Measurements from ENCODE around the gene SYTL1. TPM values are rescaled to one million over a fixed set of nuclear protein-coding genes. Genes with fewer than 3 reads are reported as not detected.
A peak's percentile ranks its signal among the peaks of the same experiment; 100 is the strongest.

SYTL1 gene, protein sequence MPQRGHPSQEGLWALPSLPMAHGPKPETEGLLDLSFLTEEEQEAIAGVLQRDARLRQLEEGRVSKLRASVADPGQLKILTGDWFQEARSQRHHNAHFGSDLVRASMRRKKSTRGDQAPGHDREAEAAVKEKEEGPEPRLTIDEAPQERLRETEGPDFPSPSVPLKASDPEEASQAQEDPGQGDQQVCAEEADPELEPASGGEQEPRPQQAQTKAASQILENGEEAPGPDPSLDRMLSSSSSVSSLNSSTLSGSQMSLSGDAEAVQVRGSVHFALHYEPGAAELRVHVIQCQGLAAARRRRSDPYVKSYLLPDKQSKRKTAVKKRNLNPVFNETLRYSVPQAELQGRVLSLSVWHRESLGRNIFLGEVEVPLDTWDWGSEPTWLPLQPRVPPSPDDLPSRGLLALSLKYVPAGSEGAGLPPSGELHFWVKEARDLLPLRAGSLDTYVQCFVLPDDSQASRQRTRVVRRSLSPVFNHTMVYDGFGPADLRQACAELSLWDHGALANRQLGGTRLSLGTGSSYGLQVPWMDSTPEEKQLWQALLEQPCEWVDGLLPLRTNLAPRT
- polyA plus RNA-seq (2014; cell fraction: cytosol; rRNA removed), result 0.56 and 0.86 TPM in 2 replicates
- 2.0 and 5.2 TPM in 2 replicates for polyA plus RNA-seq (2014; cell fraction: nucleus; rRNA removed)

DNA sequence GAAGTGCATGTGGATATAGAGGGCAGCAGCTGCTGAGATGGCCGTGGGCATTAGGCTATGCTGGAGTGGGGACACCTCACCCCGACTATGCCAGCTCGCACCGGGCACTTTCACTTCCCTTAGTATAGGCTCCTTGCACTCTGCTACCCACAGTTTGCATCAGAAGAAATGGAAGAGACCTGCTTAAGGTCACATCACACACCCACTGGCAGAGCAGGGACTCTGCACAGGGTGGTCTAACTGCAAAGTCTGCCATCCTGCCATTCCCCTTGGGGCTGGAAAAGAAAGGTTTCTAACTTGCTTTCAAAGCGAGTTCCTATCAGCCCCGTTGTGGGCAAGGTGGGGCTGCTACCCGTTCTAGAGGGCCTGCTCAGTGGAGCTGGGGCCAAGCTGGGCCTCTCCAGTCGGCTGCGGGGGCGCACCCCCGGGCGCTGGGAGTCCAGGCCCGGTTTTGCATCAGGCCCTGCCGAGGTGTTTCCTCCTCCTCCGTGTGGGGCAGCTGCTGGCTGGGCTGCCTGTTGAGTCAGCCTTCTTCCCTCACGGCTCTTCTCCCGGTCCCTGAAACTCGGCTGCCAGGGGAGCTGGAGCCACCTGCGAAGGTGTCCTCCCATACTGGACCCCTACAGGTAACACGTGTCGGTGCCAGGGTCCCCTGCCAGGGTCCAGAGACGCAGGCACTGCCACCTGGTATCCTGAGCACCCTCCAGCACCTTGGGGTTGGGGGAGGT, at the start of gene SYTL1:
Gene SYTL1, plus strand, starts transcription at position 498 of the 728 bp plus-strand sequence. CDS start 3,313 bp downstream, outside the sequence.
- peak; percentile 38 for DNase-seq (ENCODE audit: low spot score)

DNA sequence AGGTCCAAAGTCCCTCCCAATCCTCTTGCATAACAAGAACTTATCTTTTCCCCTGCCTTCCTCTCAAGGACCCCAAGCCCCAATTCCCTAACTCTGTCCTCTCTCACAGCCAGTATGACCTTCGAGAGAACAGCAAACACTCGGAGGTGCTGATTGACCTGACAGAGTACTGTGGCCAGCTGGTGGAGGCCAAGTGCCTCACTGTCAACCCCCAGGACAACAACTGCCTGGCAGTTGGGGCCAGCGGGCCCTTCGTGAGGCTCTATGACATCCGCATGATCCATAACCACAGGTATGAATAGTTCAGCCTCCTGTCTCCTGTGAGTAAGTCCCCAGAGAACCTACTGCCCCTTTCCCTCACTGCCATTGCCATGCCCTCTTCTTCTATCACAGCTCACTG, 49.7 kb upstream of the SYTL1 start:
- DNase-seq (ENCODE audit: low spot score), result no peak

DNA sequence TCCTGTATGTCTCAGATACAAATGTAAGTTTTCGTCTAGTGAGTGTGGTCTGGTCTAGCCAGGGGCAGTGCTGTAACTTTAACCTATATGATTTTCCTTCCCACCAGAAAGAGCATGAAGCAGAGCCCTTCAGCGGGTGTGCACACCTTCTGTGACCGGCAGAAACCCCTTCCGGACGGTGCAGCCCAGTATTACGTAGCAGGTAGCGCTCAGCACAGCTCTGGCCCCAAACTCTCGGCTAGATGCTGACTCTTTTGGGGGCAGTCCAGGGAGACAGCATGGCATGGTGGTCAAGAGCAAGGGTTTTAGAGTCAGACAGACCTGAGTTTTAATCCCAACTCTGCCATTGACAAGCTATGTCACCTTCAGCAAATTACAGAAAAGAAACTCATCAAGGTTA, 47.9 kb upstream of the SYTL1 start:
- no peak for DNase-seq (ENCODE audit: low spot score)

DNA sequence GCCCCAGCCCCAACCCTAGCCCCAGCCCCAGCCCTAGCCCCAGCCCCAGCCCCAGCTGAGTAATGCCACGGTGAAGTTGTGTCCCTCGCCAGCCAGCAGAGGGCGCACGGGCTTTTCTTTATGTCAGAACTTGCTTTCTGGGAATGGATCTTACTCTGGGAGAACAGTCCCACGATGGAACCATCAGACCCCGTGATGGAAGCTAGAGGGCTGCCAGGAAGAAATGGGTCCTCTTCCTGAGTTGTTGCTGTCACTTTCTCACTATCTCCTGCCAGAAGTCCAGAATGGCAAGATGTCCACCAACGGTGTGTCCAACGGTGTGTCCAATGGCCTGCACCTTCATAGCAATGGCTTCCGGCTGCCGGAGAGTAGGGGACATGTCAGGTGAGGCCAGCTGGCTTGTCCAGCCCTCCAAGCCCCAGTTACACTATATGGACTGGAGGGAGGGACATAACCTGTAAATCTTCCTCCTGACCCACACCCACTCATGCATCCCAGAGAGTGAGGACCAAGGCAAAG, 45.0 kb upstream of the SYTL1 start:
- peak; percentile 35 for DNase-seq (ENCODE audit: low spot score)

DNA sequence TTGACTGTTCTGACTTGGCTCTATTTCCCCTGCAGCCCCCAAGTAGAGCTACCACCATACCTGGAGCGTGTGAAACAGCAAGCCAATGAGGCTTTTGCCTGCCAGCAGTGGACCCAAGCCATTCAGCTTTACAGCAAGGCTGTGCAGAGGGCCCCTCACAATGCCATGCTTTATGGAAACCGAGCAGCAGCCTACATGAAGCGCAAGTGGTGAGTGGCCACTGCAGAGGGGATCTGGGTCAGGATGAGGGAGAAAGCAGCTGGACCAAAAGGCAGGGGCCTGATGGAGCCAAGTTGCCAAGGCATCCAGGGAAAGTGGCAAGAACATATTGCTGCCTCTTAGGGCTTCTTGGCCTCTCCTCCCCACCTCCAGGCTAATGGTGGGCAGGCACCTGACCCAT, 43.9 kb upstream of the SYTL1 start:
- DNase-seq (ENCODE audit: low spot score), result no peak

DNA sequence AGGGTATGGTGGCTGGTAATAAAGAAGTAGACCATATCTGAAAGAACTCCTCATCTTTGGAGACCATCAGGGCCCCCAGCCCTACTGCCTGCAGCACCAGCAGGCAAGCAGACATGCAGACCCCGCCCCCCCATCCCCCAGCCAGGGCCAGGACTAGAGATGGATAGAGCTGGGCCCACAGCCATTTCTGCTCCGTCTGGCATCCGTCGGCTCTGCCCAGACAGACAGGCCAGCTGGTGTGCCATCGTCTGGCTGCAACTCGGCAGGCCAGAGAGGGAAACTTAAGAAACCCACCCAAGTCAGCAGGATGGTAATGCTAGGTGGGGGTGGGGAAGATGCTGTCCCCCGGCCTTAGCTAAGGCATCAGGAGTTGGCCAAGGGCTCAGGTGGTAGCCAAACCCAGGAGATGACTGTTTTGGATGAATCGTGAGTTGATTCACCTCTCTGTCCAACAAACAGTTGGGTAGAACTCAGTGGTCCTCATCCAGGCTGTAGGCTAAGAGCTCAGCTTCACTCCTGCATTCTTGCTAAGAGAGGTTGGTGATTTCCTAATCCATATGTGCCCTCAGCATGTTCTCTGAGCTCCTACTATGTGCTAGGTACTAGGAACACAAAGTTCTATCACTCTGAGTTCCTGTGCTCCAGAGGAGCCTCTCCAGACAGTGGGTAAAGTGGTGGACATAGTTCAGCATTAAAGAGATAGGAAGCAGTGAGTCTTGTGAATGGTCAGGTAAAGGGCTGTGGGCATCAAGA, 43.0 kb upstream of the SYTL1 start:
- no peak for DNase-seq (ENCODE audit: low spot score)

DNA sequence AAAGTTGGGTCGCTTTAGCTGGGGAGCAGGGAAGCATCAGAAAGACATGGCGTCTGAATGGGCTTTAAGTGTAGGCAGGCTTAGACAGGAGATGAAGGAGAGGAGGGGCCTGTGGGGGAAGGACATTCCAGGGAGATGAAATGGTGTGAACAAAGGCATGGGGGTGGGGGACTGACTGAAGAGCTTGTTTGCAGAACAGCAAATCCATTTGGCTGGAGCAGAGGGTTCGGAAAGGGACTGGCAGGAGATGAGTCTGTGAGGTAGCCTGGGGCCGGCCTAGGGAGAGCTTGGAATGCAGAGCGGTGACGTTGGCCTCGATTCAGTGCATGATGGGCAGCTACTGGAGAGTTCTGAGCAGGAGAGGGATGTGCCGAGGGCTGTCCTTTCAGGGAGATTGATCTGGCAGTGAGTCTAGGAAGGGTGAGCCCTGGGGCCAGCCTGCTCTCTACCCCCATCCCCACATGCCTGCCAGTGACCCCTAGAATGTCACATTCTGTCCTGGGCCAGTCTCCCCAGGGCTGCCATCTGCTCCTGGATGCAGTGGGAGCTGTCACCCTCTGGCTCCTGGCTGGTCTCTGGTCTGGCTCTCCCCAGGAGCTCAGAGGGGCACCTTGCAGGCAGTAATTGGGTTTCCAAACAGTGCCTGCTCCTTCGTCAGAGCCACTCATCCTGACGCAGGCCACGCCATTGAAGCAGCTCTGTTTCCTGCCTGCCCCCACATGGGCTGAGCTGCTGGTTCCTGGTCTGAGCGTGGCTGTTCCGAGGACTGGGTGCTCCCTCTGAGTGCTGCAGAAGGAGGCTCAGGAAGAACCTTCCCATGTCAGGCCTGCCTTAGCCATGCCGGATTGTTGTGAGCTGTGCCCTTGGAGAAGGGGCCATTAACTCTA, 42.2 kb upstream of the SYTL1 start:
- peak; percentile 32 for DNase-seq (ENCODE audit: low spot score)

DNA sequence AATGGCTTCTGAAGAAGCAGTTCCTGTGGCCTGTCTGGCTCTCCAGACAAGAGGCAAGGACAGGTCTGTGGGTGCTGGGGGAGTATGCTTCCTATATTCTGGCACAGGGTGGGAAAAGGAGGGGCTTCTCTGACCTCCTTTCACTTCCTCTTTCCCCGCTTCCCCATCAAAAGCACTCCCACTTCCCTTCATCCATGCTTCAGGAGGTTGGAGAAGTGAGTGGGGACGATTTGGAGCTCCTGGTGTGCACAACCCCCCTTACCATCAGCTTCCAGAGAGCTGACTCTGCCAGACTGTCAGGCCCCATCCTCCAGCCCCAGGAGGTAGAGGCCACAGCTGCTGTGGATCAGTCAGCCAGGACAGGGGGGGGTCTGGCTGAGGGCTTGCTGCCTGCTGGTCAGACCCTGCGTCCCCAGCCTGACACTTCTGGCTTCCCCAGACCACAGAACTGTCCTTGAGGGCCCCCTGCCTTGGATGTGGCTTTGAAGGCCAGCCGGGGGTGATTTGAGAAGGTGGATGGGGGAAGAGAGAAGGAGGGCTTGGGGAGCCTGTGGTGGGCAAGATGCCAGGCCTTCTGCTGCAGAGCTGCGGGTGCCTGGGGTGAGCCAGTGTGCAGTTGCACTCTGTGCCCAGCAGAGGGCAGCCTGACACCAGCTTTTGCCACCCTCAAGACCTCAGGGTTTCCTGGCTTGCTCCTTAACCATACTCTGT, 41.3 kb upstream of the SYTL1 start:
- DNase-seq (ENCODE audit: low spot score), result peak; percentile 68

DNA sequence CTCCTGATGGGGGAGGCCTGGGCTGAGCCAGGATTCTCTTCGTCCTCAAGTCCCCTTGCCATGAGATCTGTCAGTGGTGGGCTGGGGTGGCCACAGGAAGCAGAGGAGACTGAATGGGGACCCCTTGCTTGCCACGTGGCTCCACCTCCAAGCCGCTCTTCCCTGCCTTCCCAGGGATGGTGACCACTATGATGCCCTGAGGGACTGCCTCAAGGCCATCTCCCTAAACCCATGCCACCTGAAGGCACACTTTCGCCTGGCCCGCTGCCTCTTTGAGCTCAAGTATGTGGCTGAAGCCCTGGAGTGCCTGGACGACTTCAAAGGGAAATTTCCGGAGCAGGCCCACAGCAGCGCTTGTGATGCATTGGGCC, 40.8 kb upstream of the SYTL1 start:
- no peak for DNase-seq (ENCODE audit: low spot score)

DNA sequence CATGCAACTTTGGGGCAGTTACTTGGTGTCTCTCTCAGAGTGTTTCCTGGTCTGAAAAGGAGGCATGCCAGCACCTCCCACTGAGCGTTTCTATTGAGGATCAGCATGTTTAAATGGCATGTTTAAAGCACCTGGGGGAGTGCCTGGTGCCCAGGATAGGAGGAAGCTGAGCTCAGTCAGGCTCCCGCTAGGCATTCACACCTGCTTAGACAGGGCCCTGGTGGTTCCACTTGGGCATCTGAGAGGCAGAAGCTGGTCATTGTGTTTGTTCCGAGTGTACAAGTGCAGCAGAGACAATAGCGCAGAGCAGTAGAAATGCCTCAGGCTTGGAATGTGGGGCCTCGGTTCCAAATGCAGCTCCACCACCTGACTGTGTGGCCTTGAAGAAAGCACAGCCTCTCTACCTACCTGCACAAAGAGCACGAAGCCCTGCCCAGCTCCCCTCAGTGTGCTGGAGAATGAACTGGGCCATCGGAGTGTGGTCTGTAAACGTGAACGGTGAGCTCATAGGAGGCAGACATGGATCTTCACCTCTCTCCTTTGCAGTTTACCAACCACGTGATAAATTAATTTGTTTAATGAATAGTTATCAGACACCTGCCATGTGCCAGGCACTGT, 40.1 kb upstream of the SYTL1 start:
- DNase-seq (ENCODE audit: low spot score), result no peak

DNA sequence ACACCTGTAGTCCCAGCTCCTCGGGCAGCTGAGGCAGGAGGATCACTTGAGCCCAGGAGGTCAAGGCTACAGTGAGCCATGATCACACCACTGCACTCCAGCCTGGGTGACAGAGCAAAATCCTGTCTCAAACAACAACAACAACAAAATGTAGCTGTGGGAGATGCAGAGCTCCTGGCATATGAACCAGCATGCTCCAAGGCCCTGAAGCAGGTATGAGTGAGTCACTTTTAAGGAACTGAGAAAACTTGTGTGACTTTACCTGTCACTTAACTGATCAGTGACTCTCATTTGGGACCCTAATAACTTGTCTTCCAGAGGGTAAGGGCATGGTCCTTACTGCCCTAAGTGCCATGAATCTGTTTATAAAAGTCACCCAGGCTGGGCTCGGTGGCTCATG, 39.2 kb upstream of the SYTL1 start:
- no peak for DNase-seq (ENCODE audit: low spot score)

DNA sequence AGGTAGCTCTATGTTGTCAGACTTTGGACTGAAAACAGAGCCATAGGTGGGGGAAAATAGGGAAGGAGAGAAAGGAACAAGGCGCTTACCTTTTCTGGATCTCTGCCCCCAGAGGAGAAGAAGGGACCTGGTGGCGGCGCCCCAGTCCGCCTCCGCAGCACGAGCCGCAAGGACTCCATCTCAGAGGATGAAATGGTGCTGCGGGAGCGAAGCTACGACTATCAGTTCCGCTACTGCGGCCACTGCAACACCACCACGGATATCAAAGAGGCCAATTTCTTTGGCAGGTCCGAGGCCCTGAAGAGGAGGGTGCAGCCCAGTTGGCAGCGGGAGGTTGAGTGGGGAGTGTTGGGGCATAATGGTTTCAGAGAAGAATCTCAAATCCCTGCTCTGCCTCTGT, 38.3 kb upstream of the SYTL1 start:
- DNase-seq (ENCODE audit: low spot score), result no peak

DNA sequence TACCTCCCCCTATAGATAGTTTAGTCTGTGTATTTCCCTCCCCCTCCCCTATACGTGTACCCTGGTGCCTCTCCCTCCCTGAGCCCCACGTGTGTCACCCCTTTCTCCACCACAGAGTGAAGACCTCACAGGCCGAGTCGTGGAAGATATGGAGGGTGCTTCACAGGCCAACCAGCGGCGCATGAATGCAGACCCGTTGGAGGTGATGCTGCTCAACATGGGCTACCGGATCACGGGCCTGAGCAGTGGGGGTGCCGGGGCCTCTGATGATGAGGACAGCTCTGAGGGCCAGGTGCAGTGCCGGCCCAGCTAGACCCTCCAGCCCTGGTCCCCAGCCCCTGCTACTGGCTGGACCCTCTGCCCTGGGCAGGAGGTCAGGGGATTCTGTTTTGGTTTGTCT, 35.8 kb upstream of the SYTL1 start:
- DNase-seq (ENCODE audit: low spot score), result no peak

DNA sequence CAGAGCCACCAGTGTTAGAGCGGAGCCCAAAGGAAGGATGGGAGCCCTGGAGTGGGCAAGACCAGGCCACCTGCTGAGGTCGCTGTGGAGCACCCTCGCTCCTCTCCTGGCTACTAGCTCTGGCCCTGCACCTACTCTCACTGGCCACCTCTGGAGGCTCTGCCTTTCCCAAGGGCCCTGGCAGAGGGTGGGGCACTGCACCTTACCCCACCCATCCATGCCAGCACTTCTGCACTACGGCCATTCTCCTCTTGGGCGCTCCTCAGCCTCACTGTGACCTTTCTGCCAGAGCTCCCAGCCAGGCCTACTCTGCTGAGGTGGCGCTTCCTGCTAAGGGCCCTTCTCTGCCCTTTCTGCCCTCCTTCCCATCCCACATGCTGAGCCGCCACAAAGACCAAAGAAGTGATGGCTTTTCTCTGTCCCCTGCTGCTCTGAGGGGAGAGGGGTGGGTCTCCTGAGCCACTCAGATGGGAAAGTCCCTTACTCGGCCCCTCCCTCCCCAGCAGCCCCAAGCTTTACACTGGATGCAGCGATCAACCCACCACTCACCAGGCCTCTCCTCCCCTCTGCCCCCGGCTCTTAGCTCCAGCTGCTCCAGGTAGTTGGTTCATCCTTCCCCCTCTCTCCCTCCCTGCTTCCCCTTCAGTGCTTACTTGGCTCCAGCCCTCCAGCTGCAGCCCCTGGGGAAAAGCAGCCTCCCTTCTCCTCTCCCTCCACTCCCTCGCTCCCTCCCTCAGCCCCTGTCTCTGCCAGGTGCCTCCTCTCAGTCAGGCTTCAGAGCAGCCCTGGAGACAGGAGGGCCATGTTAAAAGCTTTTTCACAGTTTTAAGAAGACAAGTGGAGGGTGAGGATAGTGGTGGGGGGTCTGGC, 34.7 kb upstream of the SYTL1 start:
- DNase-seq (ENCODE audit: low spot score), result peak; percentile 17

DNA sequence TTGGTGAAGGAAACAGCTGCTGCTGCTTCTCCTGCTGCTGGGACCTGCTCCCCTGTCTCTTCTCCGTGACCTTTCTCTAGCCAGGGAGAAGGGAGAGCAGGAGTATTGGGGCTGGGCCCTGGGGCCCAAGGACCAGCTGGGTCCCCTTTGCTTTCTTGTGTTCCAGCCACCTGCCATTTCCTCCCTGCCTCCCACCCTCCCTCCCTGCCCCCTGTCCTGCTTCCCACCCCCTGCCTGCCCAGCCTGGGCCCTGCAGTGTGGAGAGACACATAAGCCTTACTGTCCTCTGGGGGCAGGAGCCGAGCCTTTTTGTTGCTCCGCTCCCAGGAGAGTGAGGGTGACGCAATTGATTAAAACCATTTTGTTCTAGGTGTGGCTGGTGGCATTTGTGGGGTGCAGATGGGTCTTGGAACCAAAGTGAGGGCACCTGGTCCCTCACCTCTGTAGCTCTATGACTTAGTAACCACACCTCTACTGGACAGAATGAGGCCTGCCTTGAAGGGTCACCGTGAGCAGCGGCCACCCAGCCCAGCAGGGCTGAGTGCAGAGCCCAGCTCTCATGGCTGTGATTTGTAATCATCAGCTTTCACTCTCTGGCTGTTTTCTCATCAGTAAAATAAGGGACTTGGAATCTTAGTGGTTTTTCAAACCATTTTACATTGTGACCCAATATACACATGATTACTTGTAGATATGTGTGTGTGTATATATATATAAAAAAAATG, 33.8 kb upstream of the SYTL1 start:
- no peak for DNase-seq (ENCODE audit: low spot score)

DNA sequence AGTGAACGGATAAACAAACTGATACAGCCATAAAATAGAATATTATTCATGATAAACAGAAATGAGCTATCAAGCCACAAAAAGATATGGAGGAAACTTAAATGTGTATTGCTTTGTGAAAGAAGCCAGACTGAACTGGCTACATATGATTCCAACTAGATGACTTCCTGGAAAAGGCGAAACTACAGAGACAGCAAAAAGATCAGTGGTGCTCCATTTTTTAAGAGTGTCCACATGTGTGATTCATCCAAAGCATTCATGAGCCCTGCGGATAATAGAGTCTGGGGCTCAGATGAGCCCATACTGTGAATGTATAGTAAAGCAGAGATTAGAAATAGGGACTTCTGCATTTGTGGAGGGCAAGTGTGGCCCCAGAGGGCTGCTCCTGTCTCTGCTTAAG, 27.7 kb upstream of the SYTL1 start:
- no peak for DNase-seq (ENCODE audit: low spot score)

DNA sequence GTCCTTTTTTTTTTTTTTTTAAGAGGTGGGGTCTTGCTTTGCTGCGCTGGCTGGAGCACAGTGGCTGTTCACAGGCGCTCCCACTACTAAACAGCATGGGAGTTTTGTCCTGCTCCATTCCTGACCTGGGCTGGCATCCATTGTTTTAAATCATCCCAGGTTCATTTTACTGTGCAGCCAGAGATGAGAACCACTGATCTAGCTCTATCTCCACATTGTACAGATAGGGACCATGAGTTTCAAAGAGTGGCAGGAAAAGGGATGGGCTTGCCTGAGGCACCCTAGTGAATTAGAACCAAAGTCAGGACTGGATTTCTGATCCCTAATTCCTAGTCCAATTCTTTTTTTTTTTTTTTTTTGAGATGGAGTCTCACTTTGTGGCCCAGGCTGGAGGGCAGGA, 27.1 kb upstream of the SYTL1 start:
- no peak for DNase-seq (ENCODE audit: low spot score)

DNA sequence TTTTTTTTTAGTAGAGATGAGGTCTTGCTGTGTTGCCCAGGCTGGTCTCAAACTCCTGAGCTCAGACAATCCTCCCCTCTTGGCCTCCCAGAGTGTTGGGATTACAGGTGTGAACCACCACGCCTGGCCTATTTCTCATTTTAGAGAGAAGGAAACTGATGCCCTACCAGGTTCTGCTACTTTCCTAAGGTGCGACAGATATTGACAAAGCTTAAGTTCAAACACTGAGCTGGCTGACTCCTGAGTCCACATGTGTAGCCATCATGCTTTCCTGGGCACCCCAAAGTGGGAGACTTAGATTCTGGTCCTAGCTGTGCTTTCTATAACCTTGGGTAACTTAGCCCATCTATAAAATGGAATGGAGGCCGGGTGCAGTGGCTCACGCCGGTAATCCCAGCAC, 25.0 kb upstream of the SYTL1 start:
- no peak for DNase-seq (ENCODE audit: low spot score)

Measured in SK-N-DZ (cell line).